K562 (cell line): ENCODE results near the gene SIRT2. TPM values are rescaled to one million over a fixed set of nuclear protein-coding genes. Genes with fewer than 3 reads are reported as not detected.

Source experiments
- AFF1 ChIP-seq, 2 experiments: fragments of 450-650 bp; IDR thresholded peaks; 2 replicates each; pipeline ENCODE4 v1.6.1; 2018; ENCODE audit warnings: mild to moderate bottlenecking in 2 of 2, low read depth in 1 of 2; ENCODE audit not compliant: partially characterized antibody in 2 of 2
- ARNT ChIP-seq, 2 experiments: fragments of 450-650 bp; IDR thresholded peaks; 2 replicates each; pipeline ENCODE4 v1.6.1; 2016; ENCODE audit warnings: mild to moderate bottlenecking in 1 of 2
- CREM ChIP-seq: IDR thresholded peaks from 2 replicates; pipeline ENCODE4 v1.6.1; 2014; ENCODE audit warnings: antibody characterized with exemption, low read depth
- ELF1 ChIP-seq: fragments of 200-800 bp; sonication (Bioruptor generic); IDR thresholded peaks from 2 replicates; pipeline ENCODE4 v1.6.1; 2016; ENCODE audit warnings: missing genetic modification characterization, missing compliant biosample characterization
- FOXA1 ChIP-seq: fragments of 450-650 bp; IDR thresholded peaks from 2 replicates; pipeline ENCODE4 v1.6.1; 2016; ENCODE audit warnings: mild to moderate bottlenecking, borderline replicate concordance
- KDM5B ChIP-seq: fragments of 200-600 bp; sonication (generic); IDR thresholded peaks from 2 replicates; pipeline ENCODE4 v1.6.1; 2012; ENCODE audit warnings: low read depth, mild to moderate bottlenecking, moderate library complexity, low read length, control low read depth, inconsistent platforms; ENCODE audit not compliant: insufficient replicate concordance
- MEIS2 ChIP-seq: fragments of 450-650 bp; IDR thresholded peaks from 2 replicates; pipeline ENCODE4 v1.6.1; 2014; ENCODE audit warnings: mild to moderate bottlenecking; ENCODE audit not compliant: partially characterized antibody
- PHF21A ChIP-seq: fragments of 450-650 bp; IDR thresholded peaks from 2 replicates; pipeline ENCODE4 v1.6.1; 2017; ENCODE audit warnings: low read depth, borderline replicate concordance
- POLR3G ChIP-seq: IDR thresholded peaks from 2 replicates; pipeline ENCODE4 v1.6.1; 2011; ENCODE audit not compliant: insufficient read length, insufficient replicate concordance; ENCODE audit errors: extremely low read depth
- PTTG1 ChIP-seq: fragments of 450-650 bp; IDR thresholded peaks from 2 replicates; pipeline ENCODE4 v1.6.1; 2016; ENCODE audit warnings: low read depth, mild to moderate bottlenecking, missing genetic modification characterization, missing compliant biosample characterization
- RHOXF2B ChIP-seq: fragments of 250-450 bp; sonication (Bioruptor Pico); conservative IDR thresholded peaks from 2 replicates; pipeline ENCODE4 v1.5.1; 2021
- STAG1 ChIP-seq: sonication (generic); formaldehyde crosslinking; IDR thresholded peaks from 2 replicates; pipeline ENCODE4 v1.5.0; 2020; ENCODE audit warnings: missing genetic modification reagents, borderline replicate concordance
- YBX1 ChIP-seq: fragments of 450-650 bp; IDR thresholded peaks from 2 replicates; pipeline ENCODE4 v1.7.1; 2016; ENCODE audit warnings: mild to moderate bottlenecking
- ZBTB2 ChIP-seq: fragments of 450-650 bp; IDR thresholded peaks from 2 replicates; pipeline ENCODE4 v1.6.1; 2016; ENCODE audit warnings: antibody characterized with exemption
- ZBTB33 ChIP-seq: sonication (generic); formaldehyde crosslinking; IDR thresholded peaks from 2 replicates; pipeline ENCODE4 v1.8.1; 2023; ENCODE audit warnings: mild to moderate bottlenecking, missing genetic modification reagents
- ZFP30 ChIP-seq: fragments of 250-450 bp; sonication (Bioruptor Pico); IDR thresholded peaks from 2 replicates; pipeline ENCODE4 v1.8.0; 2022; ENCODE audit warnings: moderate library complexity, mild to moderate bottlenecking, inconsistent platforms, borderline replicate concordance
- ZNF140 ChIP-seq: fragments of 250-450 bp; sonication (Bioruptor Pico); IDR thresholded peaks from 2 replicates; pipeline ENCODE4 v1.8.0; 2021; ENCODE audit warnings: moderate library complexity, mild to moderate bottlenecking, inconsistent platforms
- ZNF282 ChIP-seq: sonication (generic); formaldehyde crosslinking; IDR thresholded peaks from 2 replicates; pipeline ENCODE4 v1.8.1; 2023; ENCODE audit warnings: missing genetic modification reagents
- ZNF436 ChIP-seq: fragments of 250-450, 450-650 bp; sonication (Bioruptor Pico); formaldehyde crosslinking; IDR thresholded peaks from 2 replicates; pipeline ENCODE4 v1.7.0; 2020; ENCODE audit warnings: mild to moderate bottlenecking
- ZNF444 ChIP-seq: fragments of 250-450 bp; sonication (Bioruptor Pico); IDR thresholded peaks from 2 replicates; pipeline ENCODE4 v1.4.0; 2020; ENCODE audit warnings: mild to moderate bottlenecking, moderate library complexity
- ZNF507 ChIP-seq: conservative IDR thresholded peaks from 2 replicates; pipeline ENCODE4 v1.6.1; 2017; ENCODE audit warnings: missing genetic modification characterization, missing compliant biosample characterization
- polyA plus RNA-seq, 8 experiments: library from polyadenylated mRNA; depleted of rRNA in 4 of 8; stranded (reverse) in 5 of 8; unstranded in 3 of 8; fragments of >200 nt; fragmentation: Nextera tagmentation in 2 of 8; fragmentation: Illumina TruSeq in 1 of 8; extraction: Ambion mirVana in 2 of 8; extraction: Trizol in 1 of 8; gene quantifications; 2 replicates each; pipeline versions ENCODE4 v1.2.1 to v1.2.3, GENCODE V29; 2011 to 2014; ENCODE audit warnings: inconsistent platforms in 1 of 8, missing spikeins in 1 of 8
- total RNA-seq, 7 experiments: library from RNA; depleted of rRNA in 6 of 7; stranded (reverse); fragments of >200 nt in 6 of 7; fragmentation: Illumina TruSeq in 2 of 7; extraction: Trizol in 2 of 7; gene quantifications; 2 replicates each; pipeline versions ENCODE4 v1.2.1 to v1.2.3, GENCODE V29; 2011 to 2021; ENCODE audit warnings: low replicate concordance in 1 of 7

Gene SIRT2
- total and polyA plus RNA-seq, 9 of the 15 experiments (the other 6 are each of a cell fraction or from before 2014, with no cell fraction given): 2.3 to 35.2 (median 22.9) TPM

GRCh38 chr19:38848299-38849146 lies 50.9 kb downstream of the SIRT2 start (continued):
- TF ChIP-seq MEIS2 (no peak), ELF1 (tag) (no peak), ZNF444 (CRISPR knock-in tag) (no peak), PTTG1 (tag) (no peak), ZNF140 (no peak), STAG1 (0 out of 2 replicates have a peak, but pooled peaks have one; percentile 25), ZNF507 (tag) (no peak), ZFP30 (no peak), FOXA1 (no peak), RHOXF2B (CRISPR knock-in tag) (no peak), PHF21A (no peak), ZBTB2 (no peak), ARNT (IDR thresholded peaks at IDR 0.05) (peak; percentile 50 to 58; a peak in 1 of 4 replicates), POLR3G (no peak), ZNF436 (CRISPR knock-in tag) (no peak), ZNF282 (CRISPR knock-in tag) (no peak), AFF1 (IDR thresholded peaks at IDR 0.05; ENCODE audit: low read depth in 1 of 2, partially characterized antibody in 2 of 2) (no peak), YBX1 (no peak), CREM (no peak), KDM5B (peak; percentile 37), ZBTB33 (CRISPR knock-in tag) (no peak)
